ENCODE results near the gene OTUD7B.
A peak's percentile ranks its signal among the peaks of the same experiment; 100 is the strongest.

OTUD7B gene

DNA sequence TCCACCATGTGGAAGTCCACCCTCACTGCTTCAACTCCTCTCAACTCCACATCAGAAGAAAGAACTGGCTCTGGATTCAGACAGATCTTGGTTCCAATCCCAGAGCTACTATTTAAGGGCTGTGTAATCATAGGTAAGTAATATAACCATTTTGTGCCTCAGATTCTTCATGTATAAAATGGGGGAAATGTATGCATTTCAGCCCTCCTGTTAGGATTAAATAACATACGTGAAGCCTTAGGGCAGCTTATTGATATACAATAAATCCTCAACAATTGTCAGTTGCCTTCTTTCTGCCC, 23.3 kb downstream of the OTUD7B start:
- no peak for FAIRE-seq

DNA sequence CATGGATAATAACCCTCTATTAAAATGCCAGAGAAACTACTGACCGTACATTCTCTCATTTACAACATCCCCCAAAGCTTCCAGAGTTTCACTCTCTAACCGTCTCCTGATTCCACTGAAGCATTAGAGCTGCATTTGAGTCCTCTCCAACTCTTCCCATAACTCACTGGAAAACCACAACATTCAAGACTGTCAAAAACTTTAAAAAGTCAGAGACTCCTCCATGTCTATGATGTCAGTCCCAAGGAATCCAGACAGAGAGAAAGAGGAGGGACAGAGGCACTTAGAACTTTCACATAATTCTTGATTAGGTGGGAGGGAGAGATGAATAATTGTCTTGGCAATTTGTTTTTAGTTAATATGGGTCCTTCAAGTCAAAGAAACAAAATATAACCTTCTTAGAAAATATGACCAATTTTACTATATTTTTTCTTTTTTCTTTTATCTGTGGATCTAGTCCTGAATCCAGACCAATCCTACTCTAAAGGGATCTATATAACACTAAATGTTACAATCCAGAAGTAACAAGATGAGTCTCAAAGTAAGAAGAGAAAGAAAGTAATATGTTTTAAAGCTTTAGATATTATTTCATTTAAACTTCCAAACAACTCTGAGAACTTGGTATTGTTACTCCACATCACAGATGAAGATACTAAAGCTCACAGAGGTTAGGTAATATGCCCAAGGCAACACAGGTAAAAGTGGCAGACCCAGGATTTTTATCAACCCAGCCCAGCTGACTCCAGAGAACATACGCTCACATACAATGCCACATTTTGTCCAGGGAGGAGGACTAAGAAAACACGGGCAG, 23.8 kb downstream of the OTUD7B start:
- no peak for FAIRE-seq
- TF ChIP-seq TAF1 (IDR thresholded peaks at IDR 0.05; ENCODE audit: low read depth, low read length) = no peak
- TF ChIP-seq POLR2AphosphoS5 (IDR thresholded peaks at IDR 0.05; ENCODE audit: low read depth, low read length) = no peak
- TF ChIP-seq POLR2A (IDR thresholded peaks at IDR 0.05; ENCODE audit: low read depth, low read length) = no peak
- no peak for TF ChIP-seq SPI1 (IDR thresholded peaks at IDR 0.05; ENCODE audit: low read depth, low read length)
- TF ChIP-seq POU2F2 (IDR thresholded peaks at IDR 0.05; ENCODE audit: low read depth, low read length) = no peak
- TF ChIP-seq PAX5 (IDR thresholded peaks at IDR 0.05; ENCODE audit: insufficient read depth, low read length, severe bottlenecking) = no peak
- DNase-seq (ENCODE audit: insufficient read length, low spot score) = no peak

More for the DNA sequence above, 23.3 kb downstream of the OTUD7B start:
- TF ChIP-seq POLR2AphosphoS5 (IDR thresholded peaks at IDR 0.05; ENCODE audit: low read depth, low read length) = no peak
- no peak for TF ChIP-seq TAF1 (IDR thresholded peaks at IDR 0.05; ENCODE audit: low read depth, low read length)
- no peak for TF ChIP-seq PAX5 (IDR thresholded peaks at IDR 0.05; ENCODE audit: insufficient read depth, low read length, severe bottlenecking)
- TF ChIP-seq SPI1 (IDR thresholded peaks at IDR 0.05; ENCODE audit: low read depth, low read length) = no peak
- TF ChIP-seq POU2F2 (IDR thresholded peaks at IDR 0.05; ENCODE audit: low read depth, low read length) = no peak
- TF ChIP-seq POLR2A (IDR thresholded peaks at IDR 0.05; ENCODE audit: low read depth, low read length) = no peak
- no peak for DNase-seq (ENCODE audit: insufficient read length, low spot score)

DNA sequence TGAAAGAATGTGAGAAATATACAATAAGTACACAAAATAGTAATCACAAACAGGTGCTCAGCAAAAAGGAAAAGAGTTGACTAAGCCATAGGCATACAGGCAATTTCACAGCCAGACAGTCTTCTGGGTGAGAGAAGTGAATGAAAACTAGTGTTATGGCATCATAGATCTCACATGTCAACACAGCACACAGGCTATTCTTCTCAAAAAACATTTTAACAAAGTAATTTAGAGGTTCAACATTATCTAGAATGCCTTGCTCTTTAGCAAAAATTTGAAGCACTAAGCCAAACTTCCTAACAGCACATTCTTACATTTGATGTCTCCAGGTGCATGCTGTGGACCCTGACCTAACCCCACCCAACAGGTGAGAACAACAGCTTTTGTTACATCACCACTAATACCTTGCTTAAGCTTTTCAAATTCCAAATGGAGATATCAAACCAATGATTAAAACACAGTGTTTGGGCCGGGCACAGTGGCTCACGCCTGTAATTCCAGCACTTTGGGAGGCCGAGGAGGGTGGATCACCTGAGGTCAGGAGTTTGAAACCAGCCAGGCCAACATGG, 30.5 kb downstream of the OTUD7B start:
- TF ChIP-seq POLR2AphosphoS5 (IDR thresholded peaks at IDR 0.05; ENCODE audit: low read depth, low read length) = no peak
- no peak for TF ChIP-seq POLR2A (IDR thresholded peaks at IDR 0.05; ENCODE audit: low read depth, low read length)
- no peak for TF ChIP-seq PAX5 (IDR thresholded peaks at IDR 0.05; ENCODE audit: insufficient read depth, low read length, severe bottlenecking)
- no peak for TF ChIP-seq TAF1 (IDR thresholded peaks at IDR 0.05; ENCODE audit: low read depth, low read length)
- no peak for TF ChIP-seq SPI1 (IDR thresholded peaks at IDR 0.05; ENCODE audit: low read depth, low read length)
- FAIRE-seq = peak; percentile 65
- no peak for DNase-seq (ENCODE audit: insufficient read length, low spot score)

DNA sequence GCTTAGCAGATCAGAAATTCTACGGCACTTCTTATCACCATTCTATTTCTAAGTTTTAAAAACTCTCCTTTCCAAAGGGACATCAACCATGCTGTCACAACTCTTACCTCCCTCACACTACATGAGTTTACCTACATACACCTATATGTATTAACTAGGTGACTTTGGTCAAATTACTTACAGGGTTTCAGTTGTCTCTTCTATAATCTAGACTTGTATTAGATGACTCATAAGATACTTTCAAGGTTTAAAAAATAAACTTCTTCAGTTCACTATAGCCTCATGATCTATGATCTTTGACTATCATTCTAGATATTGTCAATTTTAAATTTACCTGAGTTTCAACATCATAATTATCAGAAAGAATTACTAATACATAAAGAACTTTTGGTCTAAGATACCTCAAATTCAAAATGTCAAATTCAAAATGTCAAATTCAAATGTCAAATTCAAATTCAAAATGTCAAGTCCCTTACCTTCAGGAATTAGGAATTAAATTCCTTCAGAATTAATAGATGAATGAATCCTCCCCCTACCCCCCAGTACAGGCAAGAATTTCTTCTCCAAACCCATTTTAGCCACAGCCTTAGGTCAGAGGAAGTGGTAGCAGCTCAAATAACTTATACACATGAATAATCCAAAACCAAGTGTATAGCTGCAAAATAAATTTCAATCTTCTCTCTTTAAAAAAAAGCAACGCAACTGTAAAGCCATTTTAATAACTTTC, 31.1 kb downstream of the OTUD7B start:
- TF ChIP-seq SPI1 (IDR thresholded peaks at IDR 0.05; ENCODE audit: low read depth, low read length) (0 out of 2 replicates have a peak, but pooled peaks have one; percentile 13), POLR2AphosphoS5 (IDR thresholded peaks at IDR 0.05; ENCODE audit: low read depth, low read length) (no peak)
- no peak for DNase-seq (ENCODE audit: insufficient read length, low spot score)
- FAIRE-seq = peak; percentile 43

DNA sequence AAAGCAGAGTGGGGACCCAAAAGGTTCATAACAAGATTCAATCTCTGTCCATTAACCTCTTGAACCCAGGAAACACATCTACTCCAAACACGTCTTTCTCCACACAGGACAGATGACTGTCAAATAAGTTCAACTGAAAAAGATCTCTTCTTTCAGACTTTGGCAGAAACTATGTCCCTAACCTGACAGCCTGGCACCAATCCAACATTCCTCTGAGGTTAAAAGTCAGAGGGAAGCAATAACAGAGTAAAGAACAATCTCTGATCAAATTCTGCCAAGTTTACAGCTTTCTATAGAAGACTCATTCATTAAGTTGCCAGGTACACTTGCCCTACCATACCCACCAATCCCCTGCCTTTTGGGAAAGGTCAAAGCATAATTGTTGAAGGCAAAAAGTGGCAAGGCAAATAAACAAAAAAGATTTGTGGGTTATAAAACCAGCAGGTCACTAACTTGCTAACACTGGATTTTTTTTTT, 31.9 kb downstream of the OTUD7B start:
- no peak for DNase-seq (ENCODE audit: insufficient read length, low spot score)
- no peak for FAIRE-seq

DNA sequence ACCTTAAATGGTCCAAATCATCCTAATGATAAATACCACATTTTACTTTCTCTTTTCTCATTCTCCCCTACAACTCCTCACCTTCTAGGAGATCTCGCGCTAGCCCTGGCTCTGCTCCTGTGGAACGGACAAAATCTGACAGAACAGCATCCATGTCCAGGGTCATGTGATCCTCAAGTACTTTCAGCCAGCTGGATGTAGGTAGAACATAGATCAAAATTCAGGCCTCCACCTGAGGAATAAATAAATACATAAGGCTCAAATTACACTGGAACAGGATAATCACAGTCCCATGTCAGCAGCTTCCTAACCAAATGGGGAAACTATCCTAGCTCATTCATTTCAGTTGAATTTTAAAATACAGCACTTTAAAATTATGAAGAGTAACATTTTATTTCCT, 33.2 kb downstream of the OTUD7B start:
- TF ChIP-seq POU2F2 (IDR thresholded peaks at IDR 0.05; ENCODE audit: low read depth, low read length) = no peak
- no peak for FAIRE-seq
- DNase-seq (ENCODE audit: insufficient read length, low spot score) = no peak

More for the DNA sequence above, 31.9 kb downstream of the OTUD7B start:
- TF ChIP-seq TAF1 (IDR thresholded peaks at IDR 0.05; ENCODE audit: low read depth, low read length) (no peak), SPI1 (IDR thresholded peaks at IDR 0.05; ENCODE audit: low read depth, low read length) (no peak), POU2F2 (IDR thresholded peaks at IDR 0.05; ENCODE audit: low read depth, low read length) (no peak), PAX5 (IDR thresholded peaks at IDR 0.05; ENCODE audit: insufficient read depth, low read length, severe bottlenecking) (no peak), POLR2A (IDR thresholded peaks at IDR 0.05; ENCODE audit: low read depth, low read length) (no peak), POLR2AphosphoS5 (IDR thresholded peaks at IDR 0.05; ENCODE audit: low read depth, low read length) (no peak)

DNA sequence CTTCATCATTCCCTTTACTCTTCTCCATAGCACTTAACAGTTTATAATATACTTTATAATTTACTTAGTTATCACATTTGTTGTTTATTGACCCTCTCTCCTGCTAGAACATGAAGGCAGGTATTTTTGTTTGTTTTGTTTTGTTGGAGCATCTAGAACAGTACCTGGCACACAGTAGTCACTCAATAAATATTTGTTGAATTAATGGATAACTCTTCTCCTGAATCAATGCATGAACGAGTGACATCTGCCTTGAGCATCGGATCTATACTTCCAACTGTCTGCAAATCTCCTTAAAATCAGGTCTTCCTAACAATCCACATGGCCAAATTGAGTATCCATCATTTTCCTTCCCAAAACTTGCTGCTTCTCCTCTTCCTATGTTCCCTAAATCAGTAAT, 38.0 kb downstream of the OTUD7B start:
- FAIRE-seq (no peak), DNase-seq (ENCODE audit: insufficient read length, low spot score) (no peak)
- no peak for TF ChIP-seq POLR2AphosphoS5 (IDR thresholded peaks at IDR 0.05; ENCODE audit: low read depth, low read length)

DNA sequence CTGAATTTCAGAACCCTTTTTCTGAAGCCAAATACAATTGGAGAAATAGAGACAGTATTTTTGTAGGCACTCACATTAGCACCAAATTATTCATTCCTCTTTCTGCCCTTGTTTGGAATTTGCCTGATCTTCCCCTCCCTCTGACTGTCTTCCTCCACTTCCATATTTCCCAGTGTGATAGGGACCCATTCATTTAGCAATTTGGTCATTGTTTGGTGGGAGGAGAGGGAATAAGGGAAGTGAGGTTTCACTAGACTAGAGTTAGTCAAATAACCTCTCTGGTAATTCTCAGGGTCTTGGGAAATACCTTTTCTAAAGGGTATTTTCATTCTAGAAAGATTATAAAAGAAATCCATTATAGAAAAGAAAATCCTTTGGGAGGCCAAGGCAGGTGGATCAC, 42.9 kb downstream of the OTUD7B start:
- FAIRE-seq = no peak
- TF ChIP-seq TAF1 (IDR thresholded peaks at IDR 0.05; ENCODE audit: low read depth, low read length) = no peak
- TF ChIP-seq SPI1 (IDR thresholded peaks at IDR 0.05; ENCODE audit: low read depth, low read length) = 0 out of 2 replicates have a peak, but pooled peaks have one; percentile 18
- no peak for TF ChIP-seq POLR2AphosphoS5 (IDR thresholded peaks at IDR 0.05; ENCODE audit: low read depth, low read length)
- no peak for DNase-seq (ENCODE audit: insufficient read length, low spot score)

DNA sequence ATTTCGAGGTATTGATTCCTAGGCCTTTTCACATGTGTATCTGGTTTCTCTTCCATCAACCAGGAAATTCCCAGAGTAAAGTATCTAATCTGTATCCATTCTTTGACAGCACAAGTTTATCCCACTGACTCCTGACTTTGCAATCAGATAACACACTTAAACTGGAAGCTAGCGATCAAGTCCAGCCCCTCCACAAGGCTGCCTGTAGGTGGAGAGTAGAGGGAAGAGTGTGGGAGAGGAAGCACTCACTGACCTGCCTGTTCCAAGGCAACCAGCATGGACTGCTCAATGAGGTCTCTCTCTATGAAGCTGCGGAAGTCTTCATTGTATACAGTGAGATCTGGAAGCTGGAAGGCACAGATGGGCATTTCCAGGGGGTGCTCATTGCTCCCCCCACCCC, 43.5 kb downstream of the OTUD7B start:
- DNase-seq (ENCODE audit: insufficient read length, low spot score) (no peak), FAIRE-seq (no peak)
- no peak for TF ChIP-seq TAF1 (IDR thresholded peaks at IDR 0.05; ENCODE audit: low read depth, low read length)

DNA sequence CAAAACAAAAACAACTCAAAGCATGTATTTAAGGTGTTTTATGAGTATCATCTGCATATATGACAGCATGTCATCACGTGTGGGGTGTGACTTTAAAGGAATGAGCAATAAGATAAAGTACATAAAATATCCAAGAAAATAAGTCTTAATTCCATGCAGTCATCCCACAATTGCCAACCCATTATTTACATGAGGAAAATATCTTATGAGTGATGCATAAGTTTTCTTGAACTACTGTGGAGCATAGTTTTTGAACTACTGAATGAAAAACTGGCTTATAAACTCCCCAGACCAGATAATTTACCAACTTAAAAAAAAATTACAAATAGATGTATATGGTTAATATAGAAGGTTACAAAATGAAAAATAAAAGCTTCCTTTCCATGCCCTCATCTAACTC, 44.1 kb downstream of the OTUD7B start:
- FAIRE-seq = no peak
- DNase-seq (ENCODE audit: insufficient read length, low spot score) = no peak
- no peak for TF ChIP-seq POLR2AphosphoS5 (IDR thresholded peaks at IDR 0.05; ENCODE audit: low read depth, low read length)
- TF ChIP-seq SPI1 (IDR thresholded peaks at IDR 0.05; ENCODE audit: low read depth, low read length) = no peak
- TF ChIP-seq POLR2A (IDR thresholded peaks at IDR 0.05; ENCODE audit: low read depth, low read length) = no peak
- TF ChIP-seq PAX5 (IDR thresholded peaks at IDR 0.05; ENCODE audit: insufficient read depth, low read length, severe bottlenecking) = no peak
- TF ChIP-seq TAF1 (IDR thresholded peaks at IDR 0.05; ENCODE audit: low read depth, low read length) = no peak
- TF ChIP-seq POU2F2 (IDR thresholded peaks at IDR 0.05; ENCODE audit: low read depth, low read length) = no peak
